SK-N-SH treated with all-trans-retinoic acid at 6 μM for 48 hours (cell line): Measurements from ENCODE around the gene HECTD1.
"Not testable (repeated sequence)": the region's sequence is repeated elsewhere in the genome, so short reads cannot be mapped to it uniquely, and the experiment has no call there.

Experiments used
- ATAC-seq: fragments of 200-7000 bp; cut with Tn5 transposase; 3 replicates; pipeline ENCODE4 v1.9.1; 2020; ENCODE audit warnings: mild to moderate bottlenecking, moderate library complexity
- ARNTL ChIP-seq: fragments of 450-650 bp; formaldehyde crosslinking; IDR thresholded peaks from 2 replicates; pipeline ENCODE4 v1.5.0; 2020; ENCODE audit warnings: low read depth, mild to moderate bottlenecking, moderate library complexity, borderline replicate concordance
- BACH2 ChIP-seq: fragments of 250-450 bp; sonication (Bioruptor Pico); IDR thresholded peaks from 2 replicates; pipeline ENCODE4 v1.9.0; 2021; ENCODE audit warnings: mild to moderate bottlenecking, borderline replicate concordance
- CSDC2 ChIP-seq: fragments of 250-450 bp; sonication (Bioruptor Pico); IDR thresholded peaks from 2 replicates; pipeline ENCODE4 v1.5.0; 2020; ENCODE audit warnings: mild to moderate bottlenecking, moderate library complexity
- ESRRG ChIP-seq: fragments of 250-450 bp; sonication (Bioruptor Pico); IDR thresholded peaks from 2 replicates; pipeline ENCODE4 v1.6.1; 2021; ENCODE audit warnings: mild to moderate bottlenecking
- ISL1 ChIP-seq: fragments of 250-450 bp; sonication (Bioruptor Pico); IDR thresholded peaks from 2 replicates; pipeline ENCODE4 v2.1.2; 2022; ENCODE audit warnings: mild to moderate bottlenecking, moderate library complexity
- OSR1 ChIP-seq: fragments of 250-450 bp; sonication (Bioruptor Pico); IDR thresholded peaks from 2 replicates; pipeline ENCODE4 v1.8.0; 2022; ENCODE audit warnings: moderate library complexity, mild to moderate bottlenecking, inconsistent platforms
- PATZ1 ChIP-seq: fragments of 250-450 bp; sonication (Bioruptor Pico); IDR thresholded peaks from 2 replicates; pipeline ENCODE4 v1.8.0; 2020; ENCODE audit warnings: mild to moderate bottlenecking, moderate library complexity, borderline replicate concordance
- POU6F1 ChIP-seq: fragments of 250-450 bp; sonication (Bioruptor Pico); IDR thresholded peaks from 2 replicates; pipeline ENCODE4 v1.8.0; 2021; ENCODE audit warnings: low read depth, mild to moderate bottlenecking, moderate library complexity, borderline replicate concordance
- PPARA ChIP-seq: fragments of 250-450 bp; sonication (Bioruptor Pico); IDR thresholded peaks from 2 replicates; pipeline ENCODE4 v1.5.0; 2020; ENCODE audit warnings: mild to moderate bottlenecking, borderline replicate concordance
- RARB ChIP-seq: fragments of 250-450 bp; sonication (Bioruptor Pico); IDR thresholded peaks from 2 replicates; pipeline ENCODE4 v1.8.0; 2021; ENCODE audit warnings: mild to moderate bottlenecking, moderate library complexity
- SNAI2 ChIP-seq: fragments of 250-450 bp; sonication (Bioruptor Pico); IDR thresholded peaks from 2 replicates; pipeline ENCODE4 v1.5.0; 2020; ENCODE audit warnings: mild to moderate bottlenecking, moderate library complexity
- TCF4 ChIP-seq: fragments of 250-450 bp; sonication (Bioruptor Pico); IDR thresholded peaks from 2 replicates; pipeline ENCODE4 v1.8.0; 2021; ENCODE audit warnings: mild to moderate bottlenecking, moderate library complexity, borderline replicate concordance
- TOX ChIP-seq: fragments of 250-450 bp; sonication (Bioruptor Pico); IDR thresholded peaks from 2 replicates; pipeline ENCODE4 v1.8.0; 2021; ENCODE audit warnings: mild to moderate bottlenecking, moderate library complexity, borderline replicate concordance
- ZC3H10 ChIP-seq: fragments of 250-450 bp; sonication (Bioruptor Pico); IDR thresholded peaks from 2 replicates; pipeline ENCODE4 v1.5.1; 2021; ENCODE audit warnings: mild to moderate bottlenecking, moderate library complexity
- ZFP3 ChIP-seq: fragments of 250-450 bp; sonication (Bioruptor Pico); IDR thresholded peaks from 2 replicates; pipeline ENCODE4 v1.5.0; 2020; ENCODE audit warnings: mild to moderate bottlenecking, moderate library complexity
- ZFP30 ChIP-seq: fragments of 450-650 bp; formaldehyde crosslinking; IDR thresholded peaks from 2 replicates; pipeline ENCODE4 v1.5.0; 2022; ENCODE audit warnings: mild to moderate bottlenecking, moderate library complexity
- ZNF565 ChIP-seq: fragments of 450-650 bp; formaldehyde crosslinking; conservative IDR thresholded peaks from 2 replicates; pipeline ENCODE4 v1.5.0; 2020; ENCODE audit warnings: low read depth, mild to moderate bottlenecking, moderate library complexity
- ZNF70 ChIP-seq: fragments of 450-650 bp; formaldehyde crosslinking; IDR thresholded peaks from 2 replicates; pipeline ENCODE4 v1.5.0; 2020; ENCODE audit warnings: mild to moderate bottlenecking, moderate library complexity
- TF ChIP-seq, protein P1 (sequence below): fragments of 250-450 bp; sonication (Bioruptor Pico); IDR thresholded peaks from 2 replicates; pipeline ENCODE4 v1.5.1; 2020; ENCODE audit warnings: low read depth, mild to moderate bottlenecking, moderate library complexity
- TF ChIP-seq, protein P2 (sequence below): fragments of 250-450 bp; sonication (Bioruptor Pico); IDR thresholded peaks from 2 replicates; pipeline ENCODE4 v1.5.1; 2021; ENCODE audit warnings: mild to moderate bottlenecking, moderate library complexity

The HECTD1 gene

GRCh38 chr14:31232081-31232480 lies 24.5 kb upstream of the HECTD1 start:
- TF ChIP-seq POU6F1 (CRISPR knock-in tag) (no peak), ZNF70 (CRISPR knock-in tag) (no peak), TCF4 (CRISPR knock-in tag) (no peak), ZFP3 (CRISPR knock-in tag) (no peak), RARB (CRISPR knock-in tag) (no peak), ZNF565 (CRISPR knock-in tag) (no peak), CSDC2 (no peak)
- TF ChIP-seq, protein P1, sequence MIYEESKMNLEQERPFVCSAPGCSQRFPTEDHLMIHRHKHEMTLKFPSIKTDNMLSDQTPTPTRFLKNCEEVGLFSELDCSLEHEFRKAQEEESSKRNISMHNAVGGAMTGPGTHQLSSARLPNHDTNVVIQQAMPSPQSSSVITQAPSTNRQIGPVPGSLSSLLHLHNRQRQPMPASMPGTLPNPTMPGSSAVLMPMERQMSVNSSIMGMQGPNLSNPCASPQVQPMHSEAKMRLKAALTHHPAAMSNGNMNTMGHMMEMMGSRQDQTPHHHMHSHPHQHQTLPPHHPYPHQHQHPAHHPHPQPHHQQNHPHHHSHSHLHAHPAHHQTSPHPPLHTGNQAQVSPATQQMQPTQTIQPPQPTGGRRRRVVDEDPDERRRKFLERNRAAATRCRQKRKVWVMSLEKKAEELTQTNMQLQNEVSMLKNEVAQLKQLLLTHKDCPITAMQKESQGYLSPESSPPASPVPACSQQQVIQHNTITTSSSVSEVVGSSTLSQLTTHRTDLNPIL, result no peak
- TF ChIP-seq, protein P2, sequence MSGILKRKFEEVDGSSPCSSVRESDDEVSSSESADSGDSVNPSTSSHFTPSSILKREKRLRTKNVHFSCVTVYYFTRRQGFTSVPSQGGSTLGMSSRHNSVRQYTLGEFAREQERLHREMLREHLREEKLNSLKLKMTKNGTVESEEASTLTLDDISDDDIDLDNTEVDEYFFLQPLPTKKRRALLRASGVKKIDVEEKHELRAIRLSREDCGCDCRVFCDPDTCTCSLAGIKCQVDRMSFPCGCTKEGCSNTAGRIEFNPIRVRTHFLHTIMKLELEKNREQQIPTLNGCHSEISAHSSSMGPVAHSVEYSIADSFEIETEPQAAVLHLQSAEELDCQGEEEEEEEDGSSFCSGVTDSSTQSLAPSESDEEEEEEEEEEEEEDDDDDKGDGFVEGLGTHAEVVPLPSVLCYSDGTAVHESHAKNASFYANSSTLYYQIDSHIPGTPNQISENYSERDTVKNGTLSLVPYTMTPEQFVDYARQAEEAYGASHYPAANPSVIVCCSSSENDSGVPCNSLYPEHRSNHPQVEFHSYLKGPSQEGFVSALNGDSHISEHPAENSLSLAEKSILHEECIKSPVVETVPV (CRISPR knock-in tag), result no peak

DNA sequence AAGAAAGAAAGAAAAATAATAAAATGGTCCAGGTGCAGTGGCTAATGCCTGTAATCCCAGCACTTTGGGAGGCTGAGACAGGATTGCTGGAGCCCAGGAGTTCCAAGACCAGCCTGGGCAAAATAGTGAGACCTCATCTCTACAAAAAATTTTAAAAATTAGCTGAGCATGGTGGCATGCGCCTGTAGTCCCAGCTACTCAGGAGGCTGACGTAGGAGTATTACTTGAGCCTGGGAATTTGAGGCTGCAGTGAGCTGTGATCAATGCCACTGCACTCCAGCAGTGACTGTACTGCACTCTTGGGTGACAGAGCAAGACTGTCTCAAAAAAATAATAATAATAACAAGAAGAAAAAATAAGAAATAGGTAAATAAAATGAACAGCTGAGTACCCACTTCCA lies 23.7 kb upstream of the HECTD1 start:
- ATAC-seq, result not testable (repeated sequence)

More at GRCh38 chr14:31232081-31232480, 24.5 kb upstream of the HECTD1 start:
- ATAC-seq, result no peak

DNA sequence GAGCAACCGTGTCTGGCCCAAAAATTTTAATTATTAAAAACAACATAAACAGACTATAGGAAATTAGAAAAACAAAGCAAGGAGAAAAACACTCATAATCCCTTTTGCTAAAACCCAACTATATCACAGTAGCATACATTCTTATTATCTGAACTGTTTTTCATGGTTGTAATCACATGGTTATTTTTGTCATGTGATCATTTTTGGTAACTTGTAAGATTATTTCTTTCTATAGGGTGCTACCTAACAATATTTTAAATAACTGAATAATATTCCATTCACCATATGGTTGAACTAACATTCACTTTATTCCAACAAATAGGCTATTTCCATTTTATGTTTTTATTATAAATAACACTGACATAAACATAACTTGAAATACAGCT lies 23.0 kb upstream of the HECTD1 start:
- no peak for TF ChIP-seq ESRRG (CRISPR knock-in tag)
- no peak for TF ChIP-seq ZFP30
- TF ChIP-seq TOX (CRISPR knock-in tag), result no peak
- no peak for TF ChIP-seq PATZ1
- no peak for TF ChIP-seq PPARA (CRISPR knock-in tag)
- TF ChIP-seq ZNF70 (CRISPR knock-in tag), result no peak
- TF ChIP-seq BACH2 (CRISPR knock-in tag), result no peak
- TF ChIP-seq OSR1 (CRISPR knock-in tag), result no peak
- no peak for TF ChIP-seq ZFP3 (CRISPR knock-in tag)
- no peak for TF ChIP-seq POU6F1 (CRISPR knock-in tag)
- no peak for TF ChIP-seq ISL1 (CRISPR knock-in tag)
- no peak for TF ChIP-seq ARNTL
- no peak for TF ChIP-seq SNAI2 (CRISPR knock-in tag)
- TF ChIP-seq, protein P1, result no peak
- TF ChIP-seq ZC3H10 (CRISPR knock-in tag), result no peak
- no peak for TF ChIP-seq TCF4 (CRISPR knock-in tag)
- no peak for TF ChIP-seq ZNF565 (CRISPR knock-in tag)
- ATAC-seq, result no peak
